ENCODE measurements around the gene SEMA6A. TPM values are rescaled to one million over a fixed set of nuclear protein-coding genes. Genes with fewer than 3 reads are reported as not detected.

The SEMA6A gene
- total RNA-seq, 5 donors from 2014 or later (not counting 1 experiment from before 2014, with no cell fraction given) = 0.79 to 0.88 (median 0.79) TPM; not detected in 2

DNA sequence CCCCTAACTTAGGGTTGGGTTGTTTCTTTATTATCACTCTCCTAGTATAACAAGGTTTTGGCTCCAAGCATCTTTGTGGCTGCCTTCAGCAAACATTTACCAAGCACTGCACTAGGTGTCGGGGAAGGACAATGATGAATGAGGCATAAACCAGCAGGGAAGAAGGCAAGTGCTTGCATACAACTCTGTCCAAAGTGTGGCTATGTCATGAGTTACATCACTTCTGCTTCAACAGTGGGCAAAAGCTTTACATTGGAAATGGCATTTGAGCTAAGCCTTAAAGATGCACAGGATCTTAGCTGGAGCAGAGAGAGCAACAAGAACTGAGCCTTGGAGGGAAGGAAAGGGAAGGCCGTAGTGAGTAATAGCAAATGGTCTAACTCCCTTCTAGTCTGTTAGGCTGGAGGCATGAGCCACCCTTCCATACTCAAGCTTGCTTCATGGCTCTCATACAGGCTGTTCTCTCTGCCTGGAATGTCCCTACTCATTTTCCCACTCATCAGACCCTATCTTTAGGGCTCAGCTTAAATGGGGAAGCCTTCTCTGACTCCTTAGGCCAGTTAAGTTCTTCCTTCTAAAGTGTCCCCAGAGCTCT, 121.8 kb downstream of the SEMA6A start:
- ATAC-seq (replicated peaks in 1 of 4) (no peak), DNase-seq (no peak)
- WGBS (ENCODE audit: insufficient coverage) = no CpG with 5 or more reads among the region's 2 CpGs
- Mint-ChIP-seq H3K27me3 (no peaks in the 10 kb centered on the region), H3K4me3 (no peak overlapping the region), H3K27ac (no peak overlapping the region), H3K4me1 (peaks cover 0 to 11% (median 7%) of the 10 kb centered on the region in 3 donors), H3K9me3 (no peaks in the 10 kb centered on the region), H3K36me3 (peaks cover 48% of the 10 kb centered on the region)
- no peaks in the 10 kb centered on the region for H3K9me3 ChIP-seq
- ChIA-PET CTCF (no interaction called here), POLR2A (no interaction called here)
- no peak overlapping the region for H3K27ac ChIP-seq (ENCODE audit: low read length)
- no peaks in the 10 kb centered on the region for H3K27me3 ChIP-seq (replicated peaks in 1 of 2; ENCODE audit: control insufficient read depth in 2 of 2, extremely low read depth in 1 of 2, insufficient read depth in 2 of 2, low read length in 1 of 2)
- no peak overlapping the region for H3K4me3 ChIP-seq (ENCODE audit: control insufficient read depth in 1 of 2, extremely low read depth in 1 of 2, low read length in 1 of 2)
- no peaks in the 10 kb centered on the region for H3K36me3 ChIP-seq (ENCODE audit: control insufficient read depth in 2 of 2, extremely low read depth in 1 of 2, insufficient read depth in 1 of 2, low read length in 1 of 2)
- peaks cover 0 to 15% of the 10 kb centered on the region in 2 experiments for H3K4me1 ChIP-seq (ENCODE audit: control insufficient read depth in 1 of 2, extremely low read depth in 1 of 2, insufficient read depth in 2 of 2, low read length in 2 of 2)

DNA sequence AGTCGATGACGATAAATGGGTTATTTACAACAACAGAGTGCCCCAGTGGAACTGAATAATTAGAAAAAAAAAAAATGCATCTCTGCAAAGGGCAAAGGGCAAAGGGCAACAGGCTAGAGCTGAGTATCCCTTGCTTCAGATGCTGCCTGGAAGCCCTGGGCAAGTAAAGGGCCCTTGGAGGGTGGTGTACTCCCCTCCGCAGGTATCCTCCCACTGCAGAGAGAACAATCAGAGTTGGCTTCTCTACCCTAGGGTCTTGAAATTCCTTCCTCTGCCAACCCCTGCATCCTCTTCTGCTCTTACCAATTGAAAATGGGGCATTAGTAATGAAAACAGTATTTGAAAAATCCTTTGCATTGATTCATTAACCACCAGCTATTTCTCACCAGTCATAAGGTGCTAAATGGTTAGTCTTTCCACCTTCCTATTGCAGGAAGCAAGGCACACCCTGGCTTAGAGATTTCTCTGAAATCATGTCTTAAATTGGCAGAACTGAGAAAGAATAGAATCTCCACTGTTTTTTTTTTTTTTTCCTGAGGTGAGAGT, 122.6 kb downstream of the SEMA6A start:
- Histone ChIP-seq H3K4me3 (ENCODE audit: control insufficient read depth in 1 of 2, extremely low read depth in 1 of 2, low read length in 1 of 2) (no peak overlapping the region), H3K27ac (ENCODE audit: low read length) (no peak overlapping the region), H3K36me3 (ENCODE audit: control insufficient read depth in 2 of 2, extremely low read depth in 1 of 2, insufficient read depth in 1 of 2, low read length in 1 of 2) (no peaks in the 10 kb centered on the region), H3K9me3 (no peaks in the 10 kb centered on the region), H3K4me1 (ENCODE audit: control insufficient read depth in 1 of 2, extremely low read depth in 1 of 2, insufficient read depth in 2 of 2, low read length in 2 of 2) (peaks cover 0 to 15% of the 10 kb centered on the region in 2 experiments), H3K27me3 (replicated peaks in 1 of 2; ENCODE audit: control insufficient read depth in 2 of 2, extremely low read depth in 1 of 2, insufficient read depth in 2 of 2, low read length in 1 of 2) (no peaks in the 10 kb centered on the region)
- Mint-ChIP-seq H3K9me3 (no peaks in the 10 kb centered on the region), H3K27me3 (no peaks in the 10 kb centered on the region), H3K36me3 (peaks cover 50% of the 10 kb centered on the region), H3K4me1 (peaks cover 0 to 11% (median 7%) of the 10 kb centered on the region in 3 donors), H3K4me3 (no peak overlapping the region), H3K27ac (no peak overlapping the region)
- ATAC-seq (replicated peaks in 1 of 4) (no peak), DNase-seq (no peak)
- ChIA-PET POLR2A (no interaction called here), CTCF (no interaction called here)
- 100% methylated on average over 1 of the region's 3 CpGs for WGBS (ENCODE audit: insufficient coverage)

DNA sequence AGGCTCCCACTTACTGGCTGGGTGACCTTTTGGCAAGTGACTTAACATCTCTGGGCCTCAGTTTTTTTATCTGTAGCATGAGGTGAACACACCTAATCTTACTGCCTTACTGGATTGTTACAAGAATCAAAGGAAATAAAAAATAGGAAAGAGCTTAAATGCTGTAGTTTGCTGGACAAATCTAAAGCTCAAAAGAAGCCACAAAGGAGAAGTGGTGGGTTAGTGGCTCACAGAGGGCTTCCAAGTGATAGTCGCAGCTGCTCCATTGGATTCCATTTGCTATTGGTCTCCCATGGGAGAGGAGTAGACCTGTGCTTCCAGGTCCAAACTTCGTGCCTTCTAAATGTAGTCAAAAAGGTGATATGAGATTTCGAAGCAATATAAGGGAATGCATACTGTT, 123.6 kb downstream of the SEMA6A start:
- ChIA-PET CTCF (no interaction called here), POLR2A (no interaction called here)
- no peaks in the 10 kb centered on the region for H3K27me3 Mint-ChIP-seq
- H3K4me3 Mint-ChIP-seq = no peak overlapping the region
- WGBS (ENCODE audit: insufficient coverage) = 68% methylated on average over 2 of the region's 3 CpGs
- Histone ChIP-seq H3K27ac (ENCODE audit: low read length) (no peak overlapping the region), H3K9me3 (no peaks in the 10 kb centered on the region), H3K4me1 (ENCODE audit: control insufficient read depth in 1 of 2, extremely low read depth in 1 of 2, insufficient read depth in 2 of 2, low read length in 2 of 2) (peaks cover 0 to 15% of the 10 kb centered on the region in 2 experiments), H3K27me3 (replicated peaks in 1 of 2; ENCODE audit: control insufficient read depth in 2 of 2, extremely low read depth in 1 of 2, insufficient read depth in 2 of 2, low read length in 1 of 2) (no peaks in the 10 kb centered on the region), H3K4me3 (ENCODE audit: control insufficient read depth in 1 of 2, extremely low read depth in 1 of 2, low read length in 1 of 2) (no peak overlapping the region), H3K36me3 (ENCODE audit: control insufficient read depth in 2 of 2, extremely low read depth in 1 of 2, insufficient read depth in 1 of 2, low read length in 1 of 2) (no peaks in the 10 kb centered on the region)
- no peak for ATAC-seq (replicated peaks in 1 of 4)
- DNase-seq = no peak
- peaks cover 54% of the 10 kb centered on the region for H3K36me3 Mint-ChIP-seq
- H3K9me3 Mint-ChIP-seq = no peaks in the 10 kb centered on the region
- H3K27ac Mint-ChIP-seq = no peak overlapping the region
- H3K4me1 Mint-ChIP-seq = peaks cover 0 to 11% (median 7%) of the 10 kb centered on the region in 3 donors

DNA sequence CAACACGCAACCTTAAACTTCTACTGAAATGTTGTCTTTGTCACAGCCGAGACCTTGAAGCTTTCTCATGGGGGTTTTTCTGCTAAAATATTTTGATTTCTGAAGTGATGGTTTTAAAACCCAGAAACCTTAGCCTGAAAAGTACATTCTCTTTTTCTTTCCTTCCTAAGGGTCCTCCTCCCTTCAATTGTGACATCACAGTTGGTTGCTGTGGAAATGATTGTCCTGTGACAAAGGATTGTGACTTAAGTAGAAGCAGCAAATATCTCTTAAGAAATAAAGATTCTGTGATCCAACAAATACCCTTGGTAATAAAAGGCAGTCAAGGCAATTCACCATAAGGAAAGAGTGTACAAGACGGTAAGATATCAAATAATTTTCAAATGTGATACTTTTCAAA, 125.2 kb downstream of the SEMA6A start:
- Mint-ChIP-seq H3K4me3 (no peak overlapping the region), H3K27ac (no peak overlapping the region), H3K27me3 (no peaks in the 10 kb centered on the region), H3K4me1 (peaks cover 0 to 11% (median 6%) of the 10 kb centered on the region in 3 donors), H3K9me3 (no peaks in the 10 kb centered on the region), H3K36me3 (peaks cover 66% of the 10 kb centered on the region)
- Histone ChIP-seq H3K36me3 (ENCODE audit: control insufficient read depth in 2 of 2, extremely low read depth in 1 of 2, insufficient read depth in 1 of 2, low read length in 1 of 2) (no peaks in the 10 kb centered on the region), H3K27ac (ENCODE audit: low read length) (no peak overlapping the region), H3K27me3 (replicated peaks in 1 of 2; ENCODE audit: control insufficient read depth in 2 of 2, extremely low read depth in 1 of 2, insufficient read depth in 2 of 2, low read length in 1 of 2) (no peaks in the 10 kb centered on the region), H3K9me3 (no peaks in the 10 kb centered on the region), H3K4me3 (ENCODE audit: control insufficient read depth in 1 of 2, extremely low read depth in 1 of 2, low read length in 1 of 2) (no peak overlapping the region), H3K4me1 (ENCODE audit: control insufficient read depth in 1 of 2, extremely low read depth in 1 of 2, insufficient read depth in 2 of 2, low read length in 2 of 2) (peaks cover 0 to 4% of the 10 kb centered on the region in 2 experiments)
- no CpG with 5 or more reads among the region's 3 CpGs for WGBS (ENCODE audit: insufficient coverage)
- DNase-seq (no peak), ATAC-seq (replicated peaks in 1 of 4) (no peak)
- ChIA-PET CTCF (no interaction called here), POLR2A (no interaction called here)

DNA sequence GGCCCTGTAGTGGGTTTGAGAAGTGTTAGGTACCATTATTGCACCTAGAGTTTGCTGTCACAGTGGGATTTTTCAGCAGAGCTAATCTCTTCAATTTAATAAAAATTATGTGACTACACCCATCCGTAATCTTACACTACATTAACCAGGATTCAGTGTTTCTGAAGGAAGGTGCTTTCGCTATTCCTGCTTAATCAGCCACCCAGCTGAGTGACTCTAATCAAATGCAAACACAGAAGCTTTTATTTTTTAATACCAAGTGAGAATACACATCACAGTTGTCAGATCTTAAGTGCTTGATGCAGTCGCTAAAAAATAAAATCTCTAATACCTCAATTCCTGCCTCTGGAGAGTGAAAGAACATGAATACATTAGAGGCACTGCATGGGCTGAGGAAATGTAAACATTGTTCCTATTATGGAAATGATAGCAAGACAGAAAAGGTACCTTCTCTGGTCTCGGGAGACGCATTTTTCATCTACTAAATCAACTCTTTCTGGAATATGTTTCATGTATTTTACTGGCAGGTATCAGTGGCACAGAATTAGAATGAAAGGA, 125.7 kb downstream of the SEMA6A start:
- no peak overlapping the region for H3K27ac Mint-ChIP-seq
- no peaks in the 10 kb centered on the region for H3K9me3 Mint-ChIP-seq
- POLR2A ChIA-PET = no interaction called here
- DNase-seq = no peak
- no peaks in the 10 kb centered on the region for H3K9me3 ChIP-seq
- CTCF ChIA-PET = interaction anchor here in 1 of 2 donors (0.6 kb wide), 1 partner anchor 177 kb away, joined by 4 read pairs; no protein-coding TSS in a partner anchor
- H3K4me1 Mint-ChIP-seq = peaks cover 0 to 5% (median 1%) of the 10 kb centered on the region in 3 donors
- no peaks in the 10 kb centered on the region for H3K4me1 ChIP-seq (ENCODE audit: control insufficient read depth in 1 of 2, extremely low read depth in 1 of 2, insufficient read depth in 2 of 2, low read length in 2 of 2)
- no peak overlapping the region for H3K4me3 ChIP-seq (ENCODE audit: control insufficient read depth in 1 of 2, extremely low read depth in 1 of 2, low read length in 1 of 2)
- WGBS (ENCODE audit: insufficient coverage) = 50% methylated on average over 1 of the region's 5 CpGs
- H3K27ac ChIP-seq (ENCODE audit: low read length) = no peak overlapping the region
- no peaks in the 10 kb centered on the region for H3K27me3 ChIP-seq (replicated peaks in 1 of 2; ENCODE audit: control insufficient read depth in 2 of 2, extremely low read depth in 1 of 2, insufficient read depth in 2 of 2, low read length in 1 of 2)
- H3K36me3 ChIP-seq (ENCODE audit: control insufficient read depth in 2 of 2, extremely low read depth in 1 of 2, insufficient read depth in 1 of 2, low read length in 1 of 2) = no peaks in the 10 kb centered on the region
- H3K27me3 Mint-ChIP-seq = no peaks in the 10 kb centered on the region
- ATAC-seq (replicated peaks in 1 of 4) = no peak
- peaks cover 71% of the 10 kb centered on the region for H3K36me3 Mint-ChIP-seq
- no peak overlapping the region for H3K4me3 Mint-ChIP-seq

DNA sequence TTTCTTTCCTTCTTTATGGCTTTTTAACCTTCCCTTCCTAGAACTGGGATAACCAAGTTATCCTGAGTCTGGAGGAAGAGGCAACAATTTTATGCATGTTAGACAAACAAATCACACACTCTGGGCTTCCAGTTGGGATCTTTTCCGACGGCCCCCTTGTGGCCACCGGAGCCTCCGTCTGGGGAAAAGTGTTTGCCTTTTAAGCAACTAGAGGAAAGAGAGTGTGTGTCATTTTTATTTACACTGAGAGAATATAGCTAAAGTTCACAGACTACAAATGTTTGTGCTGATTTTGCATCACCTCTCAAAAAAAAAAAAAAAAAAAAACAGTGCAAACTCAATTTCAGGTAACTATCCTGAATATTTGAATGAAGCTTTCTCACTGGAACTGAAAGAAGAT, 126.2 kb downstream of the SEMA6A start:
- Histone ChIP-seq H3K36me3 (ENCODE audit: control insufficient read depth in 2 of 2, extremely low read depth in 1 of 2, insufficient read depth in 1 of 2, low read length in 1 of 2) (no peaks in the 10 kb centered on the region), H3K9me3 (no peaks in the 10 kb centered on the region), H3K4me3 (ENCODE audit: control insufficient read depth in 1 of 2, extremely low read depth in 1 of 2, low read length in 1 of 2) (no peak overlapping the region), H3K27me3 (replicated peaks in 1 of 2; ENCODE audit: control insufficient read depth in 2 of 2, extremely low read depth in 1 of 2, insufficient read depth in 2 of 2, low read length in 1 of 2) (no peaks in the 10 kb centered on the region), H3K27ac (ENCODE audit: low read length) (no peak overlapping the region), H3K4me1 (ENCODE audit: control insufficient read depth in 1 of 2, extremely low read depth in 1 of 2, insufficient read depth in 2 of 2, low read length in 2 of 2) (no peaks in the 10 kb centered on the region)
- no peak for ATAC-seq (replicated peaks in 1 of 4)
- H3K4me3 Mint-ChIP-seq = no peak overlapping the region
- no peak for DNase-seq
- H3K4me1 Mint-ChIP-seq = peaks cover 0 to under 1% (median 0%) of the 10 kb centered on the region in 3 donors
- H3K9me3 Mint-ChIP-seq = no peaks in the 10 kb centered on the region
- no peaks in the 10 kb centered on the region for H3K27me3 Mint-ChIP-seq
- peaks cover 76% of the 10 kb centered on the region for H3K36me3 Mint-ChIP-seq
- no CpG with 5 or more reads among the region's 4 CpGs for WGBS (ENCODE audit: insufficient coverage)
- POLR2A ChIA-PET = interaction anchor here in 1 of 2 donors (0.7 kb wide), 1 partner anchor 63 kb away, joined by 7 read pairs; no protein-coding TSS in a partner anchor
- H3K27ac Mint-ChIP-seq = no peak overlapping the region
- CTCF ChIA-PET = interaction anchor here in 1 of 2 donors (0.6 kb wide), 1 partner anchor 177 kb away, joined by 4 read pairs; no protein-coding TSS in a partner anchor
